Keratinocyte (primary cell): ENCODE measurements around the gene DMD. TPM values are rescaled to one million over a fixed set of nuclear protein-coding genes. Genes with fewer than 3 reads are reported as not detected.

ENCODE experiments used
- DNase-seq: peaks from one replicate; pipeline ENCODE4 v3.0.0-alpha.2; 2011; ENCODE audit warnings: low read depth, missing footprints, low spot score
- FAIRE-seq: peaks from 2 replicates; lab custom pipeline; 2011; peaks lifted over from hg19 to GRCh38; lab: Jason Lieb, UNC
- H2AFZ ChIP-seq: 2 replicates; pipeline ENCODE4 v1.6.0; 2012; ENCODE audit warnings: low read length, control low read depth, inconsistent platforms; ENCODE audit not compliant: control insufficient read depth
- H3K27ac ChIP-seq: 2 replicates; pipeline ENCODE4 v1.5.1; 2011; ENCODE audit warnings: low read length; ENCODE audit not compliant: control insufficient read depth, insufficient read depth
- H3K27me3 ChIP-seq: 3 replicates; pipeline ENCODE4 v1.6.0; 2011; ENCODE audit warnings: low read length; ENCODE audit not compliant: control insufficient read depth, insufficient read depth; ENCODE audit errors: extremely low read depth
- H3K36me3 ChIP-seq, 2 experiments: 2 replicates in 1 of 2; 3 replicates in 1 of 2; pipeline ENCODE4 v1.5.1; 2011; ENCODE audit warnings: low read length in 2 of 2, mild to moderate bottlenecking in 1 of 2; ENCODE audit not compliant: control insufficient read depth in 2 of 2, insufficient read depth in 2 of 2; ENCODE audit errors: extremely low read depth in 1 of 2
- H3K4me1 ChIP-seq: 3 replicates; pipeline ENCODE4 v1.5.1; 2011; ENCODE audit warnings: low read length; ENCODE audit not compliant: control insufficient read depth, insufficient read depth; ENCODE audit errors: extremely low read depth
- H3K4me2 ChIP-seq: 3 replicates; pipeline ENCODE4 v1.6.0; 2011; ENCODE audit warnings: low read depth, low read length; ENCODE audit not compliant: control insufficient read depth, insufficient read depth; ENCODE audit errors: extremely low read depth
- H3K4me3 ChIP-seq, 3 experiments: fragments of 200-600 bp in 1 of 3; sonication (generic) in 1 of 3; 2 replicates in 2 of 3; 3 replicates in 1 of 3; pipeline ENCODE4 v1.5.1; 2011 to 2016; ENCODE audit warnings: low read length in 3 of 3, mild to moderate bottlenecking in 3 of 3, control low read depth in 2 of 3, inconsistent platforms in 1 of 3, low read depth in 1 of 3, mixed read lengths in 1 of 3, mixed run types in 1 of 3, moderate library complexity in 1 of 3; ENCODE audit not compliant: control insufficient read depth in 2 of 3, insufficient read depth in 2 of 3; ENCODE audit errors: extremely low read depth in 1 of 3
- H3K79me2 ChIP-seq: 2 replicates; pipeline ENCODE4 v1.6.0; 2012; ENCODE audit warnings: low read length; ENCODE audit not compliant: control insufficient read depth, insufficient read depth
- H3K9ac ChIP-seq: 3 replicates; pipeline ENCODE4 v1.6.0; 2011; ENCODE audit warnings: low read length; ENCODE audit not compliant: control insufficient read depth, insufficient read depth; ENCODE audit errors: extremely low read depth
- H3K9me1 ChIP-seq: 3 replicates; pipeline ENCODE4 v1.6.0; 2011; ENCODE audit warnings: low read length; ENCODE audit not compliant: control insufficient read depth, insufficient read depth; ENCODE audit errors: extremely low read depth
- H3K9me3 ChIP-seq: 2 replicates; pipeline ENCODE4 v1.5.1; 2012; ENCODE audit warnings: low read depth, low read length; ENCODE audit not compliant: control insufficient read depth
- H4K20me1 ChIP-seq: 3 replicates; pipeline ENCODE4 v1.6.0; 2011; ENCODE audit warnings: low read length; ENCODE audit not compliant: control insufficient read depth, insufficient read depth; ENCODE audit errors: extremely low read depth
- EZH2 ChIP-seq: IDR thresholded peaks from one replicate; pipeline ENCODE4 v1.6.1; 2012; ENCODE audit warnings: inconsistent platforms, mild to moderate bottlenecking, low read length, moderate library complexity
- dilution Hi-C: fragments of 300-500 bp; cut with MboI; formaldehyde crosslinking; loops from one replicate; pipeline ENCODE4 v1.7.0; 2020; ENCODE audit warnings: low sequenced_read_pairs; ENCODE audit not compliant: extremely low pct_ligation_motif_present
- polyA plus RNA-seq, 5 experiments: library from polyadenylated mRNA; depleted of rRNA in 3 of 5; stranded (reverse) in 3 of 5; stranded (forward) in 1 of 5; unstranded in 1 of 5; fragments of >200 nt; gene quantifications; 1 replicate in 1 of 5; 2 replicates in 3 of 5; 3 replicates in 1 of 5; pipeline versions ENCODE4 v1.2.1 to v1.2.3, GENCODE V29; 2011 to 2012; ENCODE audit warnings: missing spikeins in 2 of 5, low read depth in 1 of 5, low replicate concordance in 1 of 5
- TF ChIP-seq, protein P1 (sequence below), 3 experiments: IDR thresholded peaks in 1 of 3; conservative IDR thresholded peaks in 1 of 3; optimal IDR thresholded peaks in 1 of 3; 2 replicates in 2 of 3; 3 replicates in 1 of 3; pipeline versions ENCODE3 to v1.5.1; 2011; ENCODE audit warnings: low read length in 3 of 3, mild to moderate bottlenecking in 3 of 3, moderate library complexity in 2 of 3, control low read depth in 1 of 3, inconsistent platforms in 1 of 3; ENCODE audit not compliant: insufficient read depth in 2 of 3; ENCODE audit errors: extremely low read depth in 1 of 3

Gene DMD
- polyA plus RNA-seq, 1 donor (not counting 4 experiments of a cell fraction or from before 2014, with no cell fraction given), result 8.9 TPM

DNA sequence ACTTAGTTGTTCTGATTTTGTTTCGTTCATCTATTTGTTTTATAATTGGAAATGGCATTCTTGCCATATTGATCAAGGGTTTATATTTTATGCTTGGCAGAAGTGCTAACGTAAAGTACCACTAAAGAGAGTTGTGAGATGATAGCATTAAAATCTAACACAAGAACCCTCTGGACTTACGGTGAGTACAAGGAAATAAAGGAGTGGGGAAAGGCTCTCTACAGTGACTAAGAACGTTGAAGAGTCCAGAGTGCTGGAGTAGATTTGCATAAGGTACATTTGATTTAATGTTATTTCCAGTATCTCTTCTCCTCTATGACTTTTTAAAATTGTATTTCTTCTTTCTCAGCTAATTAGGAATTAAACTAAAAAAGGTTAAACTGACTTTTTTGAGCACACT lies 612.6 kb downstream of the DMD start:
- FAIRE-seq, result no peak
- TF ChIP-seq EZH2, result no peak
- TF ChIP-seq, protein P1, sequence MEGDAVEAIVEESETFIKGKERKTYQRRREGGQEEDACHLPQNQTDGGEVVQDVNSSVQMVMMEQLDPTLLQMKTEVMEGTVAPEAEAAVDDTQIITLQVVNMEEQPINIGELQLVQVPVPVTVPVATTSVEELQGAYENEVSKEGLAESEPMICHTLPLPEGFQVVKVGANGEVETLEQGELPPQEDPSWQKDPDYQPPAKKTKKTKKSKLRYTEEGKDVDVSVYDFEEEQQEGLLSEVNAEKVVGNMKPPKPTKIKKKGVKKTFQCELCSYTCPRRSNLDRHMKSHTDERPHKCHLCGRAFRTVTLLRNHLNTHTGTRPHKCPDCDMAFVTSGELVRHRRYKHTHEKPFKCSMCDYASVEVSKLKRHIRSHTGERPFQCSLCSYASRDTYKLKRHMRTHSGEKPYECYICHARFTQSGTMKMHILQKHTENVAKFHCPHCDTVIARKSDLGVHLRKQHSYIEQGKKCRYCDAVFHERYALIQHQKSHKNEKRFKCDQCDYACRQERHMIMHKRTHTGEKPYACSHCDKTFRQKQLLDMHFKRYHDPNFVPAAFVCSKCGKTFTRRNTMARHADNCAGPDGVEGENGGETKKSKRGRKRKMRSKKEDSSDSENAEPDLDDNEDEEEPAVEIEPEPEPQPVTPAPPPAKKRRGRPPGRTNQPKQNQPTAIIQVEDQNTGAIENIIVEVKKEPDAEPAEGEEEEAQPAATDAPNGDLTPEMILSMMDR (optimal IDR thresholded peaks at IDR 0.05 in 1 of 3, IDR thresholded peaks at IDR 0.05 in 1 of 3, conservative IDR thresholded peaks at IDR 0.05 in 1 of 3; ENCODE audit: extremely low read depth in 1 of 3, insufficient read depth in 2 of 3, low read length in 3 of 3), result no peak
- no peak for DNase-seq
- Histone ChIP-seq H4K20me1 (no peaks in the 10 kb centered on the region), H3K9me1 (no peaks in the 10 kb centered on the region), H3K4me3 (no peak overlapping the region), H3K4me1 (no peaks in the 10 kb centered on the region), H3K27ac (no peak overlapping the region), H3K4me2 (no peak overlapping the region), H3K27me3 (no peaks in the 10 kb centered on the region), H3K9ac (no peak overlapping the region), H3K9me3 (no peaks in the 10 kb centered on the region), H3K36me3 (no peaks in the 10 kb centered on the region), H3K79me2 (no peaks in the 10 kb centered on the region), H2AFZ (no peak overlapping the region)
- dilution Hi-C loops, result no loop called here

DNA sequence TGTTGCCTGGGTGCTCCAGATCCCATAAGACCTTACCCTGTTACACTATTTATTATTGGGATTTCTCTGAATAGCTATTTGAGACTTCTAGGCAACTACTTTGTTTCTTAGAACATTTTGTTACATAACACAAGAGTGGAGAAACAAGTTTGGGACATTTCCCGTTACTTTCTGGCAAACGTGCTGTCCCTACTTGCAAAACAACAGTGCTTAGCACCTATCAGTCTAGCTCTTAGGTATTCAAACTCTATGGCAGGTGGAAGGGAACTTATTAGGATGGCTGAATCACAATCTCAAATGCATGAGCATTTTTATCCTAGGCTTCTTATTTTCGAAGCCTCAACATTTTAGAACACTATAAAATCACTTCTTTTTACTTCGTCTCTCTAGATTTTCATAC lies 613.6 kb downstream of the DMD start:
- Histone ChIP-seq H3K4me2 (no peak overlapping the region), H3K9me1 (no peaks in the 10 kb centered on the region), H3K36me3 (no peaks in the 10 kb centered on the region), H2AFZ (no peak overlapping the region), H3K9me3 (peaks cover 2% of the 10 kb centered on the region), H3K9ac (no peak overlapping the region), H3K4me3 (no peak overlapping the region), H3K27ac (no peak overlapping the region), H4K20me1 (no peaks in the 10 kb centered on the region), H3K27me3 (no peaks in the 10 kb centered on the region), H3K4me1 (no peaks in the 10 kb centered on the region), H3K79me2 (no peaks in the 10 kb centered on the region)
- dilution Hi-C loops, result no loop called here
- TF ChIP-seq, protein P1 (optimal IDR thresholded peaks at IDR 0.05 in 1 of 3, IDR thresholded peaks at IDR 0.05 in 1 of 3, conservative IDR thresholded peaks at IDR 0.05 in 1 of 3; ENCODE audit: extremely low read depth in 1 of 3, insufficient read depth in 2 of 3, low read length in 3 of 3), result no peak
- TF ChIP-seq EZH2, result no peak
- DNase-seq, result no peak
- no peak for FAIRE-seq
